ENCODE results near the gene EPHA1. TPM values are rescaled to one million over a fixed set of nuclear protein-coding genes. Genes with fewer than 3 reads are reported as not detected.

The EPHA1 gene
- total RNA-seq, 1 donor, result not detected

DNA sequence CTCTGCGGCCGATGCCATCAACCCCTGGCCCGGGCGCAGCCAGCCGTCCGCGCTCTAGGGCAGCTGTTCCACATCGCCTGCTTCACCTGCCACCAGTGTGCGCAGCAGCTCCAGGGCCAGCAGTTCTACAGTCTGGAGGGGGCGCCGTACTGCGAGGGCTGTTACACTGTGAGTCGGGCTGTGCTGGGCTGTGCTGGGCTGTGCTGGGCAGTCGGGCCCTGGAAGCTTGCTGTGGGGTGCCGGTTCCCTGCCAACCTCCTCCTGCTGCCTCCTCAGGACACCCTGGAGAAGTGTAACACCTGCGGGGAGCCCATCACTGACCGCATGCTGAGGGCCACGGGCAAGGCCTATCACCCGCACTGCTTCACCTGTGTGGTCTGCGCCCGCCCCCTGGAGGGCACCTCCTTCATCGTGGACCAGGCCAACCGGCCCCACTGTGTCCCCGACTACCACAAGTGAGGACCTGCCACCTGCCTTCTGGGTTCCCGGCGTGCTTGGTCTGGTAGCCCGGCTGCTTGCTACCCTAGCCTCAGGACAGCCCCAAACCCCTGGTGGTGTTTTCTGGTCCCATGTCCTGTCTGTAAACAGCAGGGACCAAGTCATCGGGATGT lies 20.1 kb downstream of the EPHA1 start:
- no peak overlapping the region for H3K4me3 ChIP-seq (ENCODE audit: low read depth, low read length)
- DNase-seq (ENCODE audit: low read depth), result no peak
- TF ChIP-seq, protein P1, sequence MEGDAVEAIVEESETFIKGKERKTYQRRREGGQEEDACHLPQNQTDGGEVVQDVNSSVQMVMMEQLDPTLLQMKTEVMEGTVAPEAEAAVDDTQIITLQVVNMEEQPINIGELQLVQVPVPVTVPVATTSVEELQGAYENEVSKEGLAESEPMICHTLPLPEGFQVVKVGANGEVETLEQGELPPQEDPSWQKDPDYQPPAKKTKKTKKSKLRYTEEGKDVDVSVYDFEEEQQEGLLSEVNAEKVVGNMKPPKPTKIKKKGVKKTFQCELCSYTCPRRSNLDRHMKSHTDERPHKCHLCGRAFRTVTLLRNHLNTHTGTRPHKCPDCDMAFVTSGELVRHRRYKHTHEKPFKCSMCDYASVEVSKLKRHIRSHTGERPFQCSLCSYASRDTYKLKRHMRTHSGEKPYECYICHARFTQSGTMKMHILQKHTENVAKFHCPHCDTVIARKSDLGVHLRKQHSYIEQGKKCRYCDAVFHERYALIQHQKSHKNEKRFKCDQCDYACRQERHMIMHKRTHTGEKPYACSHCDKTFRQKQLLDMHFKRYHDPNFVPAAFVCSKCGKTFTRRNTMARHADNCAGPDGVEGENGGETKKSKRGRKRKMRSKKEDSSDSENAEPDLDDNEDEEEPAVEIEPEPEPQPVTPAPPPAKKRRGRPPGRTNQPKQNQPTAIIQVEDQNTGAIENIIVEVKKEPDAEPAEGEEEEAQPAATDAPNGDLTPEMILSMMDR (IDR thresholded peaks at IDR 0.05; ENCODE audit: insufficient read depth, low read length), result no peak

DNA sequence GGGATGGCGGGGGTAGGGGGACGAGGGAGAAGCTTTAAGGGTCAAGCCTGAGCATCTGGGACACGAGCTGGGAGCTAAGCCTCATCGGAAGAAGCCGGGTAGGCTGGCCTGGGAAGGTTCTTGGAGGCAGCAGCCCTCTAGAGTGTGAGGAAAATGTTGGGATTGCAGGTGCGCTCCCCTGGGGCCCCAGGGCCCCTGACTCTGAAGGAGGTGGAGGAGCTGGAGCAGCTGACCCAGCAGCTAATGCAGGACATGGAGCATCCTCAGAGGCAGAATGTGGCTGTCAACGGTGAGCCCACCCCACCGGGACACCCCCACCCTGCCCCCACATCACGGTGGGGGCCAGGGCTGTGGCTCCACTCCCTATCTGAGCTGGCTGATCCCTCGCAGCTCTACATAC lies 20.6 kb downstream of the EPHA1 start:
- DNase-seq (ENCODE audit: low read depth), result no peak
- no peak overlapping the region for H3K4me3 ChIP-seq (ENCODE audit: low read depth, low read length)
- TF ChIP-seq, protein P1 (IDR thresholded peaks at IDR 0.05; ENCODE audit: insufficient read depth, low read length), result no peak

DNA sequence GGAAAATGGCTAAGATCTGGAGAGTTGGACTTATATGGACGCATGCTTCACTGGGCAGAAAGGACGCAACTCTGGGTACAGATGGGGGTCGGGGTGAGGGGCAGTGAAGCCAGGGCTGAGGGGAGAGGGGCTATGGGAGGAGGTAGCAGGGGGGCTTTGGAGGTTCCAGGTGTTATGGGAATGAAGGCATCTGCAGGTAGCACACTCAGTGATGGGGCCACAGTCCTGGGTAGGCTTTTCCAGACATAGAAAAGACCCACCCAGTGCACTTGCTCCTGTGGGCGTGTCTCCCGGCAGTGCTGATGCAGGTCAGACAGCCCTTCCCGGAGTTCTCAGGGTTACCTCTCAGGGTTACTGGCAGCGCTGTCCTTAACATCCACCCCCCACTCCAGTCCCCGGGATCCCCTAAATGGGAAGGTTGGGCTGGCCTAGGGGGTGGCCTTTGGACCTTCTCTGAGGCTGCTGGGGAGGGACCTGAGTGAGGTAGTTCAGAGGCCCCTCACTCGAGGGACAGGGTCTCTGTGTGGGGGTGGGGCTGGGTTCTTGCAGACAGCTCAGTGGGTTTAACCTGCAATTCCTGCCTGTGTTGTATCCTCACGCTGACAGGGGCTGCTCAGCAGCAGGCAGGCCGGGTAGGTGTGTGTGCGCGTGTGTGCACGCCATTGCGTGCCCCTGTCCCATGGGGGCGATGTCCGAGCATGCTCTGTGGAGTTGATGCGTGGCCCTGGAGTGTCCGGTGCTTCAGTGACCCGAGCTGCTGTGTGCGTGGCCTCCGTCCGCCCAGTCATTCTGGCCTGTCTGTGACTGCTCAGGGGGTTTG lies 21.3 kb downstream of the EPHA1 start:
- DNase-seq (ENCODE audit: low read depth), result no peak

DNA sequence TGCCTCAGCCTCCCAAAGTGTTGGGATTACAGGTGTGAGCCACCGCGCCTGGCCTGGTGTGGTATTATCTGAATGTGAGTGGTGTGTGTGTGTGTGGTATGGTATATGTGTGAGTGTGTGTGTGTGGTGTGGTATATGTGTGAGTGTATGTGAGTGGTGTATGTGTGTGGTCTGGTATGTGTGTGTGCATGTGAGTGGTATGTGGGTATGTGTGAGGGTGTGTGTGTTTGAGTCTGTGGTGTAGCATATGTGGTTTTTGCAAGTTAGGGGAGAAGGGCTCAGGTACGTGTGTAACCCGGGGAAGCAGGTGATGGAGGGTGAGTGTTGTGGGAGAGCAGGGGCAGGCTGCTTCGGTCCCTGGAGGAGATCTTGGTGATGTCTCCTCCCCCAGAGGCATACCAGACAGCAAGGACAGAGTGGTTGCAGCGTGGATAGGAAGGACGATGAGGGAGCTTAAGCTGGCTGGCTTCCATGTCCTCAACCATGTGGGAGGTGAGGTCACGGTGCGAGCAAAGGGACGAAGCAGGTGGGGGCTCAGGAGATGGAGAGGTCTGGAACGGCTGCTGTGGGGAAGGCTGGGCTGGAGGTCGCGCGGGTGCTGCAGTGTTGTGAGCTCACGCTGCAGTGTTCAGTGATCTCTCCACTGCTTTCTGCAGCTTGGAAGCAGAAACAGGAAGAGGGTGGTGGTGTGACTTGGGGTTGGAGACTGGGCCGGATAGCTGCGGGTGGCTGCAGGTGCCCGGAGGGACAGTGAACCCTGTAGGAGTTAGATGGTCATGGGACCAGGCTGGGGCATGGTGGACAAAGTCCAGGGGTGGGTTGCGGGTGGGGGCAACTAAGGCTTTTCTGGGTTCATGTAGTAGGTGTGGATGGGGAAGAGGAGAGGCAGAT lies 22.5 kb downstream of the EPHA1 start:
- TF ChIP-seq, protein P1 (IDR thresholded peaks at IDR 0.05; ENCODE audit: insufficient read depth, low read length), result no peak
- DNase-seq (ENCODE audit: low read depth), result no peak
- H3K4me3 ChIP-seq (ENCODE audit: low read depth, low read length), result peak overlapping the region; percentile 41

More for the DNA sequence above, 21.3 kb downstream of the EPHA1 start:
- TF ChIP-seq, protein P1 (IDR thresholded peaks at IDR 0.05; ENCODE audit: insufficient read depth, low read length), result no peak
- no peak overlapping the region for H3K4me3 ChIP-seq (ENCODE audit: low read depth, low read length)

GRCh38 chr7:143384661-143385631 lies 23.7 kb downstream of the EPHA1 start:
- no peak for DNase-seq (ENCODE audit: low read depth)

More at GRCh38 chr7:143384661-143385631, 23.7 kb downstream of the EPHA1 start:
- TF ChIP-seq, protein P1 (IDR thresholded peaks at IDR 0.05; ENCODE audit: insufficient read depth, low read length), result no peak
- H3K4me3 ChIP-seq (ENCODE audit: low read depth, low read length), result peak overlapping the region; percentile 84
